ENCODE measurements around the gene CRACR2A. TPM values are rescaled to one million over a fixed set of nuclear protein-coding genes. Genes with fewer than 3 reads are reported as not detected.

CRACR2A gene
- total RNA-seq, 1 donor from 2014 or later, result 6.5 TPM

- Mint-ChIP-seq H3K4me3 (ENCODE audit: unreplicated experiment) (no peak overlapping the region), H3K4me1 (ENCODE audit: unreplicated experiment) (no peaks in the 10 kb centered on the region), H3K27ac (ENCODE audit: unreplicated experiment) (no peak overlapping the region), H3K36me3 (ENCODE audit: low read depth, unreplicated experiment) (no peaks in the 10 kb centered on the region), H3K9me3 (ENCODE audit: unreplicated experiment) (no peaks in the 10 kb centered on the region), H3K27me3 (ENCODE audit: unreplicated experiment) (peaks cover 5% of the 10 kb centered on the region)
- no peak for TF ChIP-seq CTCF (IDR thresholded peaks at IDR 0.05; ENCODE audit: unreplicated experiment)
- DNase-seq (ENCODE audit: low spot score), result no peak
These were observed 8.3 kb upstream of the CRACR2A start for GRCh38 chr12:3761116-3761735.

- DNase-seq (ENCODE audit: low spot score), result no peak
- no peak for TF ChIP-seq CTCF (IDR thresholded peaks at IDR 0.05; ENCODE audit: unreplicated experiment)
These were observed 7.0 kb upstream of the CRACR2A start for GRCh38 chr12:3759878-3760277.

GRCh38 chr12:3757261-3757660 lies 4.4 kb upstream of the CRACR2A start:
- H3K9me3 Mint-ChIP-seq (ENCODE audit: unreplicated experiment), result no peaks in the 10 kb centered on the region
- DNase-seq (ENCODE audit: low spot score), result no peak
- no peaks in the 10 kb centered on the region for H3K36me3 Mint-ChIP-seq (ENCODE audit: low read depth, unreplicated experiment)
- H3K4me1 Mint-ChIP-seq (ENCODE audit: unreplicated experiment), result peaks cover 9% of the 10 kb centered on the region
- peaks cover 5% of the 10 kb centered on the region for H3K27me3 Mint-ChIP-seq (ENCODE audit: unreplicated experiment)
- TF ChIP-seq CTCF (IDR thresholded peaks at IDR 0.05; ENCODE audit: unreplicated experiment), result no peak
- H3K4me3 Mint-ChIP-seq (ENCODE audit: unreplicated experiment), result no peak overlapping the region
- H3K27ac Mint-ChIP-seq (ENCODE audit: unreplicated experiment), result no peak overlapping the region

More at GRCh38 chr12:3759878-3760277, 7.0 kb upstream of the CRACR2A start:
- no peaks in the 10 kb centered on the region for H3K4me1 Mint-ChIP-seq (ENCODE audit: unreplicated experiment)
- no peak overlapping the region for H3K4me3 Mint-ChIP-seq (ENCODE audit: unreplicated experiment)
- H3K9me3 Mint-ChIP-seq (ENCODE audit: unreplicated experiment), result no peaks in the 10 kb centered on the region
- H3K27me3 Mint-ChIP-seq (ENCODE audit: unreplicated experiment), result peaks cover 5% of the 10 kb centered on the region
- H3K36me3 Mint-ChIP-seq (ENCODE audit: low read depth, unreplicated experiment), result no peaks in the 10 kb centered on the region
- no peak overlapping the region for H3K27ac Mint-ChIP-seq (ENCODE audit: unreplicated experiment)

GRCh38 chr12:3755898-3756297 lies 3.0 kb upstream of the CRACR2A start:
- peaks cover 10% of the 10 kb centered on the region for H3K27me3 Mint-ChIP-seq (ENCODE audit: unreplicated experiment)
- peaks cover 17% of the 10 kb centered on the region for H3K4me1 Mint-ChIP-seq (ENCODE audit: unreplicated experiment)
- no peak for TF ChIP-seq CTCF (IDR thresholded peaks at IDR 0.05; ENCODE audit: unreplicated experiment)
- H3K4me3 Mint-ChIP-seq (ENCODE audit: unreplicated experiment), result no peak overlapping the region
- H3K36me3 Mint-ChIP-seq (ENCODE audit: low read depth, unreplicated experiment), result no peaks in the 10 kb centered on the region
- H3K9me3 Mint-ChIP-seq (ENCODE audit: unreplicated experiment), result no peaks in the 10 kb centered on the region
- no peak overlapping the region for H3K27ac Mint-ChIP-seq (ENCODE audit: unreplicated experiment)
- no peak for DNase-seq (ENCODE audit: low spot score)

- peak overlapping the region; percentile 65 for H3K4me3 Mint-ChIP-seq (ENCODE audit: unreplicated experiment)
- TF ChIP-seq CTCF (IDR thresholded peaks at IDR 0.05; ENCODE audit: unreplicated experiment), result no peak
- H3K36me3 Mint-ChIP-seq (ENCODE audit: low read depth, unreplicated experiment), result no peaks in the 10 kb centered on the region
- H3K4me1 Mint-ChIP-seq (ENCODE audit: unreplicated experiment), result peaks cover 17% of the 10 kb centered on the region
- H3K27me3 Mint-ChIP-seq (ENCODE audit: unreplicated experiment), result peaks cover 6% of the 10 kb centered on the region
- H3K27ac Mint-ChIP-seq (ENCODE audit: unreplicated experiment), result no peak overlapping the region
- H3K9me3 Mint-ChIP-seq (ENCODE audit: unreplicated experiment), result no peaks in the 10 kb centered on the region
- no peak for DNase-seq (ENCODE audit: low spot score)
These were observed 805 bp upstream of the CRACR2A start for GRCh38 chr12:3753544-3754284.

All from endothelial cell (in vitro differentiated cells).